Erythroblast (primary cell): ENCODE measurements around the gene GNG13.

Experiments
- GATA1 ChIP-seq: IDR thresholded peaks from 2 replicates; pipeline ENCODE4 v1.6.1; 2011; ENCODE audit warnings: low read depth, mild to moderate bottlenecking, control low read depth, low read length, moderate library complexity
- POLR2A ChIP-seq: IDR thresholded peaks from 2 replicates; pipeline ENCODE4 v1.6.1; 2011; ENCODE audit warnings: mild to moderate bottlenecking, low read length

GRCh38 chr16:783404-784161, 17.0 kb downstream of the GNG13 start:
- no peak for TF ChIP-seq GATA1
- no peak for TF ChIP-seq POLR2A
